Erythroblast (primary cell): Measurements from ENCODE around the gene MOCOS.

Source experiments
- GATA1 ChIP-seq: IDR thresholded peaks from 2 replicates; pipeline ENCODE4 v1.6.1; 2011; ENCODE audit warnings: low read depth, mild to moderate bottlenecking, control low read depth, low read length, moderate library complexity
- POLR2A ChIP-seq: IDR thresholded peaks from 2 replicates; pipeline ENCODE4 v1.6.1; 2011; ENCODE audit warnings: mild to moderate bottlenecking, low read length

- TF ChIP-seq POLR2A (no peak), GATA1 (no peak)
Measured at GRCh38 chr18:36309436-36310391, 122.4 kb downstream of the MOCOS start.
